Dermis blood vessel endothelial cell (primary cell): ENCODE results near the gene TPPP. TPM values are rescaled to one million over a fixed set of nuclear protein-coding genes. Genes with fewer than 3 reads are reported as not detected.

Source experiments
- DNase-seq: peaks from one replicate; pipeline ENCODE4 v3.0.0; 2010
- total RNA-seq: library from RNA; depleted of rRNA; stranded (reverse); fragments of >200 nt; gene quantifications from 2 replicates; pipeline ENCODE4 v1.2.3, GENCODE V29; 2014

The TPPP gene
- total RNA-seq, 1 donor from 2014 or later: under 0.01 TPM

- no peak for DNase-seq
Measured at GRCh38 chr5:677131-678101, 15.7 kb downstream of the TPPP start.

GRCh38 chr5:676699-677076, 16.5 kb downstream of the TPPP start:
- no peak for DNase-seq

- DNase-seq: no peak
Measured at GRCh38 chr5:675871-676698, 17.1 kb downstream of the TPPP start.

- no peak for DNase-seq
Measured at GRCh38 chr5:675111-675870, 17.9 kb downstream of the TPPP start.

GRCh38 chr5:674630-675011, 18.5 kb downstream of the TPPP start:
- DNase-seq: no peak

- DNase-seq: no peak
Measured at GRCh38 chr5:673831-674629, 19.1 kb downstream of the TPPP start.

GRCh38 chr5:673161-673830, 19.9 kb downstream of the TPPP start:
- DNase-seq: no peak

- DNase-seq: peak; percentile 94
Measured at GRCh38 chr5:672329-673160, 20.6 kb downstream of the TPPP start.

- peak; percentile 74 for DNase-seq
Measured at GRCh38 chr5:671459-672328, 21.5 kb downstream of the TPPP start.

- no peak for DNase-seq
Measured at GRCh38 chr5:670396-671270, 22.5 kb downstream of the TPPP start.

GRCh38 chr5:669842-670395, 23.2 kb downstream of the TPPP start:
- no peak for DNase-seq

- peak; percentile 58 for DNase-seq
Measured at GRCh38 chr5:669111-669841, 23.9 kb downstream of the TPPP start.

- DNase-seq: no peak
Measured at GRCh38 chr5:668283-668995, 24.7 kb downstream of the TPPP start.

- DNase-seq: no peak
Measured at GRCh38 chr5:666816-667498, 26.2 kb downstream of the TPPP start.

- no peak for DNase-seq
Measured at GRCh38 chr5:665956-666711, 27.0 kb downstream of the TPPP start.
